Measurements from ENCODE around the gene RNF213. TPM values are rescaled to one million over a fixed set of nuclear protein-coding genes. Genes with fewer than 3 reads are reported as not detected.

Gene RNF213
- total RNA-seq, 1 donor = 198 TPM

- TF ChIP-seq CTCF (IDR thresholded peaks at IDR 0.05; ENCODE audit: insufficient read depth, low read depth, low read length) = no peak
- no peak overlapping the region for H3K4me3 ChIP-seq (ENCODE audit: low read depth, low read length)
- DNase-seq (ENCODE audit: low read depth) = no peak
Observed at GRCh38 chr17:80393241-80393890, 132.7 kb downstream of the RNF213 start.

GRCh38 chr17:80393961-80394360 is 133.3 kb downstream of the RNF213 start:
- no peak overlapping the region for H3K4me3 ChIP-seq (ENCODE audit: low read depth, low read length)
- DNase-seq (ENCODE audit: low read depth) = no peak
- TF ChIP-seq CTCF (IDR thresholded peaks at IDR 0.05; ENCODE audit: insufficient read depth, low read depth, low read length) = no peak

- DNase-seq (ENCODE audit: low read depth) = no peak
- TF ChIP-seq CTCF (IDR thresholded peaks at IDR 0.05; ENCODE audit: insufficient read depth, low read depth, low read length) = no peak
Observed at GRCh38 chr17:80394629-80395216, 134.1 kb downstream of the RNF213 start.

GRCh38 chr17:80395402-80396151 is 134.9 kb downstream of the RNF213 start:
- DNase-seq (ENCODE audit: low read depth) = no peak
- H3K4me3 ChIP-seq (ENCODE audit: low read depth, low read length) = no peak overlapping the region
- no peak for TF ChIP-seq CTCF (IDR thresholded peaks at IDR 0.05; ENCODE audit: insufficient read depth, low read depth, low read length)

More at GRCh38 chr17:80394629-80395216, 134.1 kb downstream of the RNF213 start:
- no peak overlapping the region for H3K4me3 ChIP-seq (ENCODE audit: low read depth, low read length)

- TF ChIP-seq CTCF (IDR thresholded peaks at IDR 0.05; ENCODE audit: insufficient read depth, low read depth, low read length) = no peak
- no peak overlapping the region for H3K4me3 ChIP-seq (ENCODE audit: low read depth, low read length)
- no peak for DNase-seq (ENCODE audit: low read depth)
Observed at GRCh38 chr17:80396157-80397033, 135.7 kb downstream of the RNF213 start.

GRCh38 chr17:80397034-80397387 is 136.4 kb downstream of the RNF213 start:
- H3K4me3 ChIP-seq (ENCODE audit: low read depth, low read length) = no peak overlapping the region
- no peak for DNase-seq (ENCODE audit: low read depth)
- no peak for TF ChIP-seq CTCF (IDR thresholded peaks at IDR 0.05; ENCODE audit: insufficient read depth, low read depth, low read length)

Measured in fibroblast of villous mesenchyme (primary cell).